Measurements from ENCODE around the gene SSBP2.

SSBP2 gene

GRCh38 chr5:81363093-81363871 lies 387.6 kb downstream of the SSBP2 start:
- no peak for DNase-seq

Data from activated CD8-positive, alpha-beta memory T cell treated with anti-CD3 and anti-CD28 coated beads for 24 hours (primary cell).